Measurements from ENCODE around the gene RASGRF1. TPM values are rescaled to one million over a fixed set of nuclear protein-coding genes. Genes with fewer than 3 reads are reported as not detected.

The RASGRF1 gene
- total and polyA plus RNA-seq, 9 of the 15 experiments (the other 6 are each of a cell fraction or from before 2014, with no cell fraction given) = 0.03 to 0.58 (median 0.06) TPM; not detected in 1

GRCh38 chr15:78991879-78992278 is 98.7 kb downstream of the RASGRF1 start:
- Histone ChIP-seq H3K4me2 (ENCODE audit: insufficient read depth, low read length) (no peak overlapping the region), H3K36me3 (ENCODE audit: control insufficient read depth, insufficient read depth, low read length) (no peaks in the 10 kb centered on the region), H3K9me1 (ENCODE audit: control insufficient read depth, insufficient read depth, low read length) (no peaks in the 10 kb centered on the region), H3K27ac (ENCODE audit: extremely low read depth, low read depth, low read length) (no peak overlapping the region), H3K9me3 (replicated peaks; ENCODE audit: control insufficient read depth, insufficient read depth, low read depth, low read length) (no peaks in the 10 kb centered on the region), H4K20me1 (replicated peaks; ENCODE audit: control insufficient read depth, insufficient read depth, low read length) (no peaks in the 10 kb centered on the region; the same call in none of the 2 replicates), H3K4me1 (replicated peaks in 1 of 2; ENCODE audit: control insufficient read depth in 2 of 2, insufficient read depth in 2 of 2, low read length in 2 of 2) (peaks cover 0 to 3% of the 10 kb centered on the region in 2 experiments; a peak in 1 of 5 replicates), H3K79me2 (ENCODE audit: control insufficient read depth, insufficient read depth, low read length) (no peaks in the 10 kb centered on the region), H3K4me3 (no peak overlapping the region), H3K9ac (ENCODE audit: insufficient read depth in 1 of 2, low read depth in 2 of 2, low read length in 2 of 2) (no peak overlapping the region), H3K27me3 (ENCODE audit: control insufficient read depth in 2 of 2, insufficient read depth in 2 of 2, low read length in 2 of 2) (peaks cover 15 to 55% of the 10 kb centered on the region in 2 experiments; a peak in 4 of 5 replicates), H2AFZ (ENCODE audit: low read depth, low read length) (no peak overlapping the region)
- no peak for FAIRE-seq
- ATAC-seq = no peak
- POLR2A ChIA-PET = interaction anchor here (0.6 to 1.7 kb wide), 4 partner anchors 10 to 79 kb away, joined by 3 read pairs; no protein-coding TSS in a partner anchor
- WGBS (ENCODE audit: insufficient coverage, low coverage, missing lambda C conversion rate) = 36% methylated on average over 9 of the region's 15 CpGs
- no peak for TF ChIP-seq ZNF785 (CRISPR knock-in tag; IDR thresholded peaks at IDR 0.05)
- TF ChIP-seq ZHX1 (conservative IDR thresholded peaks at IDR 0.05; ENCODE audit: low read length) = no peak
- no peak for TF ChIP-seq ESRRA (IDR thresholded peaks at IDR 0.05; ENCODE audit: borderline replicate concordance, low read depth)
- no peak for TF ChIP-seq ZC3H8 (IDR thresholded peaks at IDR 0.05)
- no peak for TF ChIP-seq PRMT5 (CRISPR knock-in tag; IDR thresholded peaks at IDR 0.05)
- TF ChIP-seq HLTF (IDR thresholded peaks at IDR 0.05) = no peak
- intact Hi-C loops (cut with micrococcal nuclease) = no loop called here
- in situ Hi-C loops (cut with MboI) = no loop called here
- DNase-seq (ENCODE audit: extremely low read depth in 1 of 4, low spot score in 3 of 4) = no peak
- no TSS peak for BruUV-seq (replicated peaks)
- CTCF ChIA-PET (ENCODE audit: low intra/inter-chr PET ratio) = no interaction called here
